ENCODE measurements around the gene CLECL1.
"Not testable (repeated sequence)": the region's sequence is repeated elsewhere in the genome, so short reads cannot be mapped to it uniquely, and the experiment has no call there.

The CLECL1 gene

GRCh38 chr12:9751204-9752144 lies 18.6 kb upstream of the CLECL1 start:
- DNase-seq: peak; percentile 57

- DNase-seq: peak; percentile 76
Measured at GRCh38 chr12:9750276-9751203, 17.6 kb upstream of the CLECL1 start.

- no peak for DNase-seq
Measured at GRCh38 chr12:9749640-9750039, 16.7 kb upstream of the CLECL1 start.

GRCh38 chr12:9745199-9745598 lies 12.3 kb upstream of the CLECL1 start:
- no peak for DNase-seq

- DNase-seq: no peak
Measured at GRCh38 chr12:9742661-9743060, 9.8 kb upstream of the CLECL1 start.

GRCh38 chr12:9741726-9742125 lies 8.8 kb upstream of the CLECL1 start:
- no peak for DNase-seq

GRCh38 chr12:9740106-9740750 lies 7.3 kb upstream of the CLECL1 start:
- DNase-seq: no peak

GRCh38 chr12:9739404-9740105 lies 6.7 kb upstream of the CLECL1 start:
- DNase-seq: not testable (repeated sequence)

- DNase-seq: not testable (repeated sequence)
Measured at GRCh38 chr12:9738905-9739304, 6.0 kb upstream of the CLECL1 start.

- no peak for DNase-seq
Measured at GRCh38 chr12:9736936-9737705, 4.2 kb upstream of the CLECL1 start.

- no peak for DNase-seq
Measured at GRCh38 chr12:9735601-9736000, 2.7 kb upstream of the CLECL1 start.

GRCh38 chr12:9731797-9732196 lies 1.1 kb downstream of the CLECL1 start:
- no peak for DNase-seq

- DNase-seq: no peak
Measured at GRCh38 chr12:9731393-9731792, 1.5 kb downstream of the CLECL1 start.

- no peak for DNase-seq
Measured at GRCh38 chr12:9730591-9730990, 2.3 kb downstream of the CLECL1 start.

- DNase-seq: no peak
Measured at GRCh38 chr12:9730011-9730410, 2.9 kb downstream of the CLECL1 start.

- DNase-seq: no peak
Measured at GRCh38 chr12:9729082-9729481, 3.8 kb downstream of the CLECL1 start.

GRCh38 chr12:9727813-9728212 lies 5.1 kb downstream of the CLECL1 start:
- DNase-seq: no peak

- DNase-seq: no peak
Measured at GRCh38 chr12:9725213-9725870, 7.6 kb downstream of the CLECL1 start.

- no peak for DNase-seq
Measured at GRCh38 chr12:9724023-9724422, 8.9 kb downstream of the CLECL1 start.

- DNase-seq: no peak
Measured at GRCh38 chr12:9721394-9722092, 11.4 kb downstream of the CLECL1 start.
